HCT116 (cell line): Measurements from ENCODE around the gene ZBTB16. TPM values are rescaled to one million over a fixed set of nuclear protein-coding genes. Genes with fewer than 3 reads are reported as not detected.

Source experiments
- ATAC-seq: fragments of 200-7000 bp; cut with Tn5 transposase; 2 replicates; pipeline ENCODE4 v1.9.1; 2020; ENCODE audit warnings: mild to moderate bottlenecking, moderate library complexity
- BruUV-seq: library from RNA; stranded (reverse); fragments of 400-500 nt; replicated peaks from 2 replicates; lab custom pipeline; 2021; lab: Mats Ljungman, UMichigan
- CTCF ChIA-PET: fragments of 300-600 bp; sonication (Branson Sonifier 250); formaldehyde crosslinking; loops from one replicate; lab custom pipeline; 2021; ENCODE audit warnings: antibody characterized with exemption; lab: Charles Lee
- POLR2A ChIA-PET: fragments of 300-600, 350-600 bp; sonication (Branson Sonifier 250); formaldehyde crosslinking; loops from one replicate; lab custom pipeline; 2021; ENCODE audit warnings: antibody characterized with exemption; lab: Charles Lee
- RAD21 ChIA-PET, 2 experiments: fragments of 300-600 bp; sonication (Branson Sonifier 250); formaldehyde crosslinking; loops; one replicate each; lab custom pipeline; 2023; ENCODE audit warnings: low total read pairs in 2 of 2; ENCODE audit not compliant: uncharacterized antibody in 2 of 2, unreplicated experiment in 2 of 2, low non-redundant PET in 1 of 2; lab: Charles Lee
- DNase-seq: peaks from one replicate; pipeline ENCODE4 v3.0.0-alpha.2; 2010; ENCODE audit warnings: low read depth, low spot score
- H2AFZ ChIP-seq: fragments of 200-600 bp; shearing (Covaris generic), sonication (generic); 2 replicates; pipeline ENCODE4 v1.6.1; 2017; ENCODE audit warnings: low read depth, mixed run types, mixed read lengths, antibody characterized with exemption, low read length; ENCODE audit not compliant: poor library complexity, severe bottlenecking
- H3K27ac ChIP-seq: 2 replicates; pipeline ENCODE4 v1.5.1; 2012; ENCODE audit warnings: low read depth, low read length
- H3K27me3 ChIP-seq: fragments of 200-600 bp; sonication (generic); 2 replicates; pipeline ENCODE4 v1.6.1; 2016; ENCODE audit warnings: mixed run types, low read length, mixed read lengths; ENCODE audit not compliant: insufficient read depth
- H3K36me3 ChIP-seq, 2 experiments: fragments of 200-500 bp in 1 of 2; fragments of 200-600 bp in 1 of 2; sonication (Bioruptor generic) in 1 of 2; sonication (generic) in 1 of 2; 2 replicates each; pipeline versions ENCODE4 v1.5.1 to v1.6.1; 2014 to 2016; ENCODE audit warnings: low read length in 2 of 2, inconsistent platforms in 1 of 2, mixed read lengths in 1 of 2, mixed run types in 1 of 2; ENCODE audit not compliant: insufficient read depth in 2 of 2, control insufficient read depth in 1 of 2
- H3K4me1 ChIP-seq, 2 experiments: fragments of 200-600 bp in 1 of 2; sonication (generic) in 1 of 2; 2 replicates each; pipeline versions ENCODE4 v1.5.1 to v1.6.1; 2012 to 2017; ENCODE audit warnings: low read length in 2 of 2, inconsistent platforms in 1 of 2, mild to moderate bottlenecking in 1 of 2, mixed read lengths in 1 of 2, mixed run types in 1 of 2, moderate library complexity in 1 of 2; ENCODE audit not compliant: insufficient read depth in 2 of 2, control insufficient read depth in 1 of 2
- H3K4me2 ChIP-seq: fragments of 200-600 bp; sonication (generic); 2 replicates; pipeline ENCODE4 v1.6.1; 2017; ENCODE audit warnings: mixed run types, low read length, mixed read lengths
- H3K4me3 ChIP-seq, 2 experiments: fragments of 200-600 bp in 1 of 2; sonication (generic) in 1 of 2; replicated peaks in 1 of 2; 2 replicates each; pipeline ENCODE4 v1.5.1; 2011 to 2016; ENCODE audit warnings: low read length in 2 of 2, control low read depth in 1 of 2, low read depth in 1 of 2, mild to moderate bottlenecking in 1 of 2, mixed read lengths in 1 of 2, mixed run types in 1 of 2
- H3K79me2 ChIP-seq: fragments of 200-600 bp; sonication (generic); 2 replicates; pipeline ENCODE4 v1.6.1; 2017; ENCODE audit warnings: mild to moderate bottlenecking, mixed run types, low read length, moderate library complexity, mixed read lengths; ENCODE audit not compliant: insufficient read depth
- H3K9ac ChIP-seq: fragments of 200-600 bp; sonication (generic); 2 replicates; pipeline ENCODE4 v1.6.1; 2016; ENCODE audit warnings: low read length, mixed read lengths
- H3K9me2 ChIP-seq: fragments of 200-600 bp; sonication (generic), shearing (Covaris generic); 2 replicates; pipeline ENCODE4 v1.6.1; 2017; ENCODE audit warnings: mixed run types, mild to moderate bottlenecking, moderate library complexity; ENCODE audit not compliant: insufficient read depth
- H3K9me3 ChIP-seq, 2 experiments: fragments of 200-500 bp in 1 of 2; fragments of 200-600 bp in 1 of 2; sonication (Bioruptor generic) in 1 of 2; sonication (generic) in 1 of 2; 2 replicates each; pipeline ENCODE4 v1.6.1; 2014 to 2017; ENCODE audit warnings: low read length in 2 of 2, mixed read lengths in 2 of 2, inconsistent platforms in 1 of 2, low read depth in 1 of 2, mild to moderate bottlenecking in 1 of 2, mixed run types in 1 of 2, moderate library complexity in 1 of 2; ENCODE audit not compliant: control insufficient read depth in 1 of 2, insufficient read depth in 1 of 2
- H4K20me1 ChIP-seq: fragments of 200-600 bp; sonication (generic), shearing (Covaris generic); 2 replicates; pipeline ENCODE4 v1.6.1; 2017; ENCODE audit warnings: mixed run types, mild to moderate bottlenecking, moderate library complexity; ENCODE audit not compliant: insufficient read depth
- ELF1 ChIP-seq: IDR thresholded peaks from 2 replicates; pipeline ENCODE4 v1.6.1; 2012; ENCODE audit warnings: low read depth, borderline replicate concordance
- JUND ChIP-seq: IDR thresholded peaks from 2 replicates; pipeline ENCODE4 v1.6.1; 2012
- POLR2A ChIP-seq: IDR thresholded peaks from 2 replicates; pipeline ENCODE4 v1.7.0; 2011; ENCODE audit warnings: borderline replicate concordance; ENCODE audit not compliant: insufficient read depth, insufficient read length; ENCODE audit errors: extremely low read depth
- SP1 ChIP-seq: IDR thresholded peaks from 2 replicates; pipeline ENCODE4 v1.6.1; 2012; ENCODE audit warnings: low read depth
- TCF7L2 ChIP-seq: IDR thresholded peaks from 2 replicates; pipeline ENCODE4 v1.7.0; 2011; ENCODE audit warnings: borderline replicate concordance, inconsistent platforms; ENCODE audit not compliant: insufficient read depth, insufficient read length; ENCODE audit errors: extremely low read depth
- intact Hi-C: fragments of 100-400 bp; cut with micrococcal nuclease; formaldehyde crosslinking; loops from 2 replicates; pipeline ENCODE4 v1.10.0; 2022
- total RNA-seq: library from RNA; stranded (reverse); gene quantifications from one replicate; pipeline ENCODE4 v1.2.1, GENCODE V29; 2021; ENCODE audit not compliant: unreplicated experiment
- TF ChIP-seq, protein P1 (sequence below): IDR thresholded peaks from 2 replicates; pipeline ENCODE4 v1.6.1; 2012; ENCODE audit warnings: low read depth

ZBTB16 gene
- total RNA-seq, 1 experiment from 2014 or later = 0.30 TPM

DNA sequence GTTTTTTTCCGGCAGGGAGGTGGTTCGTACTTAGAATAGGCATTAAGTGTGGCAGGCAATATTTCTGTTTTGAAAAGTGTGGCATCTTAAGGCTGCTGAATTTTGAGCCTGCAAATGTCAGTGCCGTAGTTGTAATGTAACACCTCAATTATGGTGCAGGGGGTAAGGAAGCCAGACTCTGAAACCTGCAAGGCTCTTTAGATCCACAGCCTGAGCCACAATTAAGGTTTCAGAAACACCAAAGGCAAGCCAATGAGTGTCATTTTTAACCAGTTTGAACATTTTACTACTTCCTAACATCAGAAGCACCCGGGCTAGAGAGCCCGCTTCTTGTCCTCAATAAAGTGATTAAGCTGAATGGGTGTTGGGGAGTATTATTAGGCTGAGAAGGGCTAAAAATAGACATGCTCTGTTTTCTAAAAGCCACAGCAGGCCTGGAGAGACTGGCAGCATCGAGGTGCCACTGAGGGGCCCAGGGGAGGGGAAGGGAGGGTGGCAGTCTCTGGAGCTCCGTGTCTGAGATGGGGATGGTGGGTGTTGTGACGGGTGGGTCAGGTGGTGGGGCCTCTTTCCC, 113.4 kb downstream of the ZBTB16 start (continued):
- TF ChIP-seq, protein P1, sequence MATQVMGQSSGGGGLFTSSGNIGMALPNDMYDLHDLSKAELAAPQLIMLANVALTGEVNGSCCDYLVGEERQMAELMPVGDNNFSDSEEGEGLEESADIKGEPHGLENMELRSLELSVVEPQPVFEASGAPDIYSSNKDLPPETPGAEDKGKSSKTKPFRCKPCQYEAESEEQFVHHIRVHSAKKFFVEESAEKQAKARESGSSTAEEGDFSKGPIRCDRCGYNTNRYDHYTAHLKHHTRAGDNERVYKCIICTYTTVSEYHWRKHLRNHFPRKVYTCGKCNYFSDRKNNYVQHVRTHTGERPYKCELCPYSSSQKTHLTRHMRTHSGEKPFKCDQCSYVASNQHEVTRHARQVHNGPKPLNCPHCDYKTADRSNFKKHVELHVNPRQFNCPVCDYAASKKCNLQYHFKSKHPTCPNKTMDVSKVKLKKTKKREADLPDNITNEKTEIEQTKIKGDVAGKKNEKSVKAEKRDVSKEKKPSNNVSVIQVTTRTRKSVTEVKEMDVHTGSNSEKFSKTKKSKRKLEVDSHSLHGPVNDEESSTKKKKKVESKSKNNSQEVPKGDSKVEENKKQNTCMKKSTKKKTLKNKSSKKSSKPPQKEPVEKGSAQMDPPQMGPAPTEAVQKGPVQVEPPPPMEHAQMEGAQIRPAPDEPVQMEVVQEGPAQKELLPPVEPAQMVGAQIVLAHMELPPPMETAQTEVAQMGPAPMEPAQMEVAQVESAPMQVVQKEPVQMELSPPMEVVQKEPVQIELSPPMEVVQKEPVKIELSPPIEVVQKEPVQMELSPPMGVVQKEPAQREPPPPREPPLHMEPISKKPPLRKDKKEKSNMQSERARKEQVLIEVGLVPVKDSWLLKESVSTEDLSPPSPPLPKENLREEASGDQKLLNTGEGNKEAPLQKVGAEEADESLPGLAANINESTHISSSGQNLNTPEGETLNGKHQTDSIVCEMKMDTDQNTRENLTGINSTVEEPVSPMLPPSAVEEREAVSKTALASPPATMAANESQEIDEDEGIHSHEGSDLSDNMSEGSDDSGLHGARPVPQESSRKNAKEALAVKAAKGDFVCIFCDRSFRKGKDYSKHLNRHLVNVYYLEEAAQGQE = no peak
- no peak for TF ChIP-seq TCF7L2

DNA sequence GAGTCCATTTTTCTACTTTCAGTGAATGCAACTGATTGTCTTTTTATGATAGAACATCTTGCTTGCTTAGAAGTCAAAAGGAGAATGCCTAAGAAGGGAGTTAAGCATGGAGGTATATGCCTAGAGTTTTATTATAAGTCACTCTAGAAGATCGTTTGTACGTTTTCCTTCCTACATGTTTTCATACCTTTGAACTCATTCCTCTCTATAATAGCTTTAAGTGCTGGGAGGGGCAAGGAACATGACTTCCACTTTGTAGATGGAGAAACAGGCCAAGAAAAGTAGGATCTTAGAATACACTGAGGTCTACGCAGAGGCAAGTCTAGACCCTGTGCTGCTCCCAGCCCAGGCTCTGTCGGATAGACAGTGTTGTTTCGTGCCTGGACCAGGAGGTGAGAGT, 114.3 kb downstream of the ZBTB16 start:
- H3K27ac ChIP-seq = no peak overlapping the region
- no peaks in the 10 kb centered on the region for H4K20me1 ChIP-seq
- H3K4me3 ChIP-seq = no peak overlapping the region
- TF ChIP-seq ELF1 (no peak), JUND (no peak), POLR2A (no peak), SP1 (no peak)
- no TSS peak for BruUV-seq
- RAD21 ChIA-PET = no interaction called here
- no peak overlapping the region for H3K4me2 ChIP-seq
- peaks cover 82% of the 10 kb centered on the region for H3K27me3 ChIP-seq
- intact Hi-C loops = no loop called here
- CTCF ChIA-PET = no interaction called here
- no peak for DNase-seq
- H3K79me2 ChIP-seq = no peaks in the 10 kb centered on the region
- no peaks in the 10 kb centered on the region for H3K9me2 ChIP-seq
- H3K4me1 ChIP-seq = no peaks in the 10 kb centered on the region
- no peaks in the 10 kb centered on the region for H3K36me3 ChIP-seq
- no peak for ATAC-seq
- H3K9ac ChIP-seq = no peak overlapping the region
- H3K9me3 ChIP-seq = no peaks in the 10 kb centered on the region
- no peak overlapping the region for H2AFZ ChIP-seq
- POLR2A ChIA-PET = no interaction called here
